GM23338 (cell line): ENCODE data around the gene SCLY. TPM values are rescaled to one million over a fixed set of nuclear protein-coding genes. Genes with fewer than 3 reads are reported as not detected.
A peak's percentile ranks its signal among the peaks of the same experiment; 100 is the strongest.

ENCODE experiments used
- ATAC-seq: fragments of 200-7000 bp; cut with Tn5 transposase; 3 replicates; pipeline ENCODE4 v1.9.1; 2020
- DNase-seq: peaks from one replicate; pipeline ENCODE4 v3.0.0-alpha.2; 2015; ENCODE audit warnings: low spot score
- H2AFZ ChIP-seq: fragments of 200-600 bp; sonication (generic); 2 replicates; pipeline ENCODE4 v1.8.0; 2016; ENCODE audit warnings: antibody characterized with exemption, mild to moderate bottlenecking, moderate library complexity
- H3F3A ChIP-seq: fragments of 200-600 bp; sonication (generic); replicated peaks from 2 replicates; pipeline ENCODE4 v1.8.0; 2017; ENCODE audit warnings: antibody characterized with exemption, mixed run types, low read depth
- H3K27ac ChIP-seq: fragments of 200-600 bp; sonication (generic); 2 replicates; pipeline ENCODE4 v1.6.1; 2016; ENCODE audit warnings: low read depth
- H3K27me3 ChIP-seq: fragments of 200-600 bp; sonication (generic); 2 replicates; pipeline ENCODE4 v1.8.0; 2016; ENCODE audit warnings: mild to moderate bottlenecking, mixed run types, moderate library complexity; ENCODE audit not compliant: insufficient read depth
- H3K36me3 ChIP-seq: fragments of 200-600 bp; sonication (generic); 2 replicates; pipeline ENCODE4 v1.8.0; 2016; ENCODE audit warnings: mild to moderate bottlenecking; ENCODE audit not compliant: insufficient read depth
- H3K4me1 ChIP-seq: fragments of 200-600 bp; sonication (generic); 2 replicates; pipeline ENCODE4 v1.8.0; 2016; ENCODE audit warnings: mild to moderate bottlenecking, moderate library complexity; ENCODE audit not compliant: insufficient read depth
- H3K4me2 ChIP-seq: fragments of 200-600 bp; sonication (generic); 2 replicates; pipeline ENCODE4 v1.7.1; 2017; ENCODE audit warnings: mixed run types
- H3K4me3 ChIP-seq: fragments of 200-600 bp; sonication (generic); 2 replicates; pipeline ENCODE4 v1.6.1; 2016; ENCODE audit warnings: mixed run types
- H3K79me2 ChIP-seq: fragments of 200-600 bp; sonication (generic); replicated peaks from 2 replicates; pipeline ENCODE4 v1.8.0; 2017; ENCODE audit warnings: mild to moderate bottlenecking; ENCODE audit not compliant: insufficient read depth
- H3K9me2 ChIP-seq: fragments of 200-600 bp; sonication (generic); 2 replicates; pipeline ENCODE4 v1.8.0; 2017; ENCODE audit not compliant: insufficient read depth
- H4K20me1 ChIP-seq: fragments of 200-600 bp; sonication (generic); replicated peaks from 2 replicates; pipeline ENCODE4 v1.8.0; 2017; ENCODE audit warnings: mild to moderate bottlenecking; ENCODE audit not compliant: insufficient read depth
- H3K27ac Mint-ChIP-seq: 2 replicates; pipeline ENCODE4 v1.8.0; 2020; ENCODE audit warnings: inconsistent platforms, mild to moderate bottlenecking, moderate library complexity, mixed read lengths
- H3K27me3 Mint-ChIP-seq: 3 replicates; pipeline ENCODE4 v1.8.0; 2022; ENCODE audit warnings: low read depth, mild to moderate bottlenecking, moderate library complexity, mixed read lengths, inconsistent platforms; ENCODE audit not compliant: insufficient read depth, poor library complexity
- H3K36me3 Mint-ChIP-seq: 3 replicates; pipeline ENCODE4 v1.8.0; 2021; ENCODE audit warnings: low read depth, mild to moderate bottlenecking, inconsistent platforms, moderate library complexity, mixed read lengths
- H3K4me1 Mint-ChIP-seq: 3 replicates; pipeline ENCODE4 v1.8.0; 2020; ENCODE audit warnings: mild to moderate bottlenecking, inconsistent platforms, mixed read lengths
- H3K4me3 Mint-ChIP-seq: 3 replicates; pipeline ENCODE4 v1.8.0; 2021; ENCODE audit warnings: moderate library complexity, mild to moderate bottlenecking, inconsistent platforms, mixed read lengths
- H3K9me3 Mint-ChIP-seq: 3 replicates; pipeline ENCODE4 v1.8.0; 2020; ENCODE audit warnings: moderate library complexity, mild to moderate bottlenecking, inconsistent platforms, mixed read lengths
- ZNF462 ChIP-seq: fragments of 250-450 bp; sonication (Bioruptor Pico); IDR thresholded peaks from 2 replicates; pipeline ENCODE4 v1.5.0; 2020; ENCODE audit warnings: mild to moderate bottlenecking, moderate library complexity
- polyA plus RNA-seq: library from polyadenylated mRNA; unstranded; fragments of >200 nt; fragmentation: Nextera tagmentation; extraction: Ambion mirVana; gene quantifications from 2 replicates; pipeline ENCODE4 v1.2.1, GENCODE V29; 2016
- total RNA-seq: library from RNA; depleted of rRNA; stranded (reverse); fragments of >200 nt; shearing (Covaris generic); gene quantifications from 2 replicates; pipeline ENCODE4 v1.2.3, GENCODE V29; 2014

SCLY gene
- total and polyA plus RNA-seq, 2 experiments from 2014 or later: 57.2 to 80.3 TPM

- H3K4me3 Mint-ChIP-seq: peak overlapping the region; percentile 25; the same call in 1 of the 3 replicates
These were observed 67.2 kb downstream of the SCLY start for GRCh38 chr2:238128061-238128440.

More at GRCh38 chr2:238128061-238128440, 67.2 kb downstream of the SCLY start:
- Histone ChIP-seq H3K79me2 (no peaks in the 10 kb centered on the region), H3K4me2 (peak overlapping the region; percentile 72), H3K4me3 (peak overlapping the region; percentile 51; the same call in 1 of the 2 replicates), H3K27ac (no peak overlapping the region), H3K4me1 (no peaks in the 10 kb centered on the region), H2AFZ (peak overlapping the region; percentile 97), H3K36me3 (no peaks in the 10 kb centered on the region), H3F3A (peaks cover 9% of the 10 kb centered on the region; the same call in 1 of the 2 replicates), H4K20me1 (no peaks in the 10 kb centered on the region), H3K27me3 (no peaks in the 10 kb centered on the region), H3K9me2 (no peaks in the 10 kb centered on the region)
- no peaks in the 10 kb centered on the region for H3K36me3 Mint-ChIP-seq
- ATAC-seq (peak; percentile 41; the same call in 2 of the 3 replicates), DNase-seq (peak; percentile 39)
- H3K4me1 Mint-ChIP-seq: no peaks in the 10 kb centered on the region
- no peaks in the 10 kb centered on the region for H3K9me3 Mint-ChIP-seq
- TF ChIP-seq ZNF462 (CRISPR knock-in tag): no peak
- H3K27ac Mint-ChIP-seq: no peak overlapping the region
- H3K27me3 Mint-ChIP-seq: peaks cover 7% of the 10 kb centered on the region
